Measurements from ENCODE around the gene TUSC1.
"Not testable (repeated sequence)": the region's sequence is repeated elsewhere in the genome, so short reads cannot be mapped to it uniquely, and the experiment has no call there.

TUSC1 gene

DNA sequence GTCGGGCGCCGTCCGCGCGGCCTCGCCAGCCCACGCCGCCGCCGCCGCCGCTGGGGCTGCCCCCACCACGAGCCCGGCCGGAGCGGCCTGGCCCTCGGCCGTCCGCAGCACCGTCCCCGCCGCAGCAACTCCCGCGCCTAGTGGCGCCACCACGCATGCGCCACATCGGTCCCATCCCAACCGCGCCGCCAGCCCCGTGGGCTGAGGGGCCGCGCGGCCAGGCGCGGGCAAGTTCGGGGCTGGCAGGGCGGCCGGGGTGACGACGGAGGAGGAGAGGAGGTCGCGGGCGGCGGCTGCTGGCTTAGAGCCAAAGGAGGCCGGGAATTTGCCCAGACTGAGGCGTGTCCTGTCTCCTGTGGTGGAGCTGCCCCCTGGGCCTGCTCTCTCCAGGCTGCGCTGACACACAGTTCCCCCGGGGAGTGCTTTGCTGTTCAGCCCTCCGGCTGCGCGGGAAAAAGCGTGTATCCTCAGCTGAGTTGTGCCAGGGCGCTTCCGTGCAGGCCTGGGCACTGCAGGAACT lies at the start of gene TUSC1:
TUSC1 (minus strand) TSS at position 298 of the 520 bp plus-strand sequence; CDS start at position 166, 132 bp downstream.
- no peak for DNase-seq (ENCODE audit: low read depth in 2 of 2)

DNA sequence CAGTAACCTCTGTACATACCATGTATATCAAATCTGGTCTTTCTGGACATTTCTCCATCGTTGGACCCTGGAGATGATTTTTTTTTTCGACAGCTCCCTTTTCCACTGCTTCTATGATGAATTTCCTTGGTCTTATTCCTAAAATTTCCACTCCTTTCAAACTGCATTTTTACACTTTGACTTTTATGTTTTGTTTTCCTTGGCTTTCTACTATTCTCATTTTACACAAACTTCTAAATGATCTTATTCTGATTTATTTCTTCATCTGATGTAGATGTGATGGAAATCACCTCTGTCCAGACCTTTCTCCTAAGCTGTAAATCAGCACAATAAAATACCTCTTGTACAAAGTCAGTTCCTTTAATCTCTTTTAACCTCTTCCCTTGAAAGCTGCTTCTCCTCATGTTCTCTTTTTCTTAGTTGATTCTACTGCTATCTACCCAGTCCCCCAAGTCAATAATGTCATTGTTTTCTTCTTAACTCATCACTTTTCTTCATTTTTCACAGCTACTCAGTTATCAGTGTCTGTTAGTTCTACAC lies 48.7 kb upstream of the TUSC1 start:
- no peak for DNase-seq (ENCODE audit: low read depth in 2 of 2)

DNA sequence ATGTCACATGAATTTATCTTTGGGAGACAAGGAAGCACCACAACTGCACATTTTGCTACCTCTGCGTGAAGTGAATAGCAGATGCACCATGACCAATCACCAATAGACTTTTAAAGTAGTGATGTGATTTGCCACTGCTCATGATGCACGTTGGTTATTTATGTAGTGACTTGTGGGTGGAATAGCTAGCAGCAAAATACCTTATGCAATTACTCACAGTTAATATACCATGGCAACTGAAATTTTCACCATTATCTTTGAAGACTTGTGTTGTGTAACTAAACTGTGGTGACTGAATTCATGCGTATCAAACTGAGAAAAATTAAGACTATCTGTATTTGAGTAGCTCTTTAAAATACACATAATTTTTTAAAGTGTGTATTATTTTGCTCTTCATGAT lies 46.2 kb upstream of the TUSC1 start:
- no peak for DNase-seq (ENCODE audit: low read depth in 2 of 2)

DNA sequence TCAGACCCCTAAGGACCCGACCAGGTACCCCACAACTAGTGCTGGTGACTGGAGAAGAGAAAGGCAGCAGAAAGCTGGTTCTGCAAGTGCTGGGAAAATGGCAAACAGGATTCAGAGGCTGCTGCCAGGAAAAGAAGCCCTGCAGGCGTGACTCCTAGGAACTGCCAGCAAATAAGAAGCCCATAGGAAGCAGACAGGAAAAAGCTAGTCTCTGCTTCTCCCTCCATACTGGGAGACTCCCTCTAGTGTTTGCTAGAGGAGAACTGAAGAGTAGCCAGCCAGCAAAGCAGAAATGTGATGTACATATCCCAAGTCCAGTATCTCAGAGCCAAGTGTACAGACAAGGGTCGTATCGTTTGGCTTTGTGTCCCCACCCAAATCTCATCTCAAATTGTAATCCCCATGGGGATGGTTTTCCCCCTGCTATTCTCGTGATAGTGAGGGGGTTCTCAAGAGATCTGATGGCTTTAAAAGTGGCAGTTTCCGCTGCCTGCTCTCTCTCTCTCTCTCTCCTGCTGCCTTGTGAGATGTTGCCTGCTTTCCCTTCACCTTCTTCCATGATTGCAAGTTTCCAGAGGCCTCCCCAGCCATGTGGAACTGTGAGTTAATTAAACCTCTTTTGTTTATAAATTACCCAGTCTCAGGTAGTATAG lies 38.1 kb upstream of the TUSC1 start:
- no peak for DNase-seq (ENCODE audit: low read depth in 2 of 2)

DNA sequence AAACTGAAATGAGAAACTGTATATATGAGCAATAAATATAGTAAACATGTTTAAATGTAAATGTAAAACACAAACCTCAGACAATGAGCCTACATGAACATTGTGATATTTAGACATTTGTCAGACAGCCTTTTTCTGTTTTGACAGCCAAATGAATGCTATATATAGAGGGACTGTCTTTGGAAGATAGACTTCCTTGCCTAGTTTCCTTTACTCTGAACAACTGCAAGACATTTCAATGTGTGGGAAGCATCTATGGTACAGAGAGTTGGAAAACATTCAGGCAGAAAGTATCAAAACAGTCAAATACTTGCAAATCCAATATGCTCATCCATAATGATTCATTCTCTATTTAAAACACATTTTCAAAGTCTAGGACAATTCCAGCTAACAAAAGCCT lies 31.7 kb upstream of the TUSC1 start:
- no peak for DNase-seq (ENCODE audit: low read depth in 2 of 2)

DNA sequence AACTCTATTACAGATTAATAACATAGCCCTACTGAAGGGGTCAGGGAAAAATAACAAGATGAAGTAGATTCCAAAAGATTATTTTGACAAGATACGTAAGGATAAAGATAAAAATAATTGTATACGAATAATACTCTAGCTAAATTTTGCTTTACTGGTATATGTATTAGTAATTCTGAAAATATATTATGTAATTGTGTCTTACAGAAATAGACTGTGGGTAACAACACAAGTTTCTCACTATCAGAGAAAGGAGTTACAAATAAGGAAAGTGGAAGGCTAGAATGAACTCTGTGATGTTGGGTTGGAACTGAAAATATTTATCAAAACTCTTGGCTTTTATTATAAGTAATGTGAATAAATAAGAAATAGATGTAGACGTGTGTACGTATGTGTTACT lies 26.6 kb upstream of the TUSC1 start:
- no peak for DNase-seq (ENCODE audit: low read depth in 2 of 2)

DNA sequence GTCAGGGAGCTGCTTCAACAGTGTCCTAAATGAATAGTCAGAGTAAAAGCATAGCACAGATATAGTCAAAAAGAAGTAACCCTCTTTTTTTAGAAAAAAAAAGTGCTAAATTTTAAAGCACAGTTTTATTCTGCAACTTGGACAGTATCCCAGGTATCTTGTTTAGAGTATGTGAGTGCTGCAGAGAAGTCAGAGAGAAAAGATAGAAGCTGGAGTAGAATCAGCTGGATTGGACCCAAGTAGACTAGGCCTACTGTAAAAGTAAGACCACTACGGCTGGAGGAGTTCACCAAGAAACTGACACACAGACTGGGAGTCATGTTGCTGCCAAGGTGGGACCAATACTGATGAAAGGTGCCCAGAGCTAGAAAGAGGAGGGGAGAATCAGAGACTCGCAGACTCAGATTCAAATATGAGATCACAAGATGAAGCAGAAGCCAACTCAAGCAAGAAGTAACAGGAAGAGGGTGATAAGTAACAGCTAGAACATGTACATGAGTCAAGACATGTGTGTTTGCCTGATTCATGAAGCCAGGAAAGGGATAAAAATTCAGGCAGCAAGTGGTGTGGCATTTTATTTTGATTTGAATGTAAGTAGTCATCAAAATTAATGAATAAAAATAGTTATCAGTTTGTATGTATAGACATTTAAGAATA lies 25.6 kb upstream of the TUSC1 start:
- no peak for DNase-seq (ENCODE audit: low read depth in 2 of 2)

DNA sequence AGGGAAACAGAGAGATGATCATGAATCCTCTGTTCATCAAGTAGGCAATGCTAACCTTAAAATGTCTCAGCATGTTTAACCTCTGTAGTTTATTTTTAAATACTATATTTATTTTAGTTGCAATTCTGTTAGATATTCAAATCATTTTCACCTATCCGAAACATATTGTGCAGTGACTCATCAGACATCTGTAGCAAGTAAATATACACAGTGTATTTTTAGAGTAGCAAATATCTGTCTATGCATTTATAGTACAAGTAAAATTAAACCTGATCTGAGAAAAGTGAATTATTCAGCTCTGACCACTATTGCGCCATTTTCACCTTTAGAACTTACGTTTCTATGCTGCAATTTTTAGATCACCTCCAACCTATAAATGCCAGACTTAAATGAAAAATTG lies 24.3 kb upstream of the TUSC1 start:
- no peak for DNase-seq (ENCODE audit: low read depth in 2 of 2)

DNA sequence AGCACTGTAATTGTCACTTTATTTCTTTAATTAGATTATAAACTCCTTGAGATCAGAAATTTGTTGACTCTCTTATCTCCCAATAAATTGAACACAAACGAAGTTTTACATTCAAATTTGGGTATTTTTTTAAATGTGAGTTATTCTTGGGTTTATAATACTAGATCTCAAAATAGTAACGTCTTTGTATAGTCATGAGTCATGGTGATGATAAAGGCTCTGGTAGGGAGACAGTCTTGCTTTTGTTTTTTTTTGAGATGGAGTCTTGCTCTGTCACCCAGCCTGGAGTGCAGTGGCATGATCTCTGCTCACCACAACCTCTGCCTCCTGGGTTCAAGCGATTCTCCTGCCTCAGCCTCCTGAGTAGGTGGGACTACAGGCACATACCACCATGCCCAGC lies 22.7 kb upstream of the TUSC1 start:
- not testable (repeated sequence) for DNase-seq (ENCODE audit: low read depth in 2 of 2)

DNA sequence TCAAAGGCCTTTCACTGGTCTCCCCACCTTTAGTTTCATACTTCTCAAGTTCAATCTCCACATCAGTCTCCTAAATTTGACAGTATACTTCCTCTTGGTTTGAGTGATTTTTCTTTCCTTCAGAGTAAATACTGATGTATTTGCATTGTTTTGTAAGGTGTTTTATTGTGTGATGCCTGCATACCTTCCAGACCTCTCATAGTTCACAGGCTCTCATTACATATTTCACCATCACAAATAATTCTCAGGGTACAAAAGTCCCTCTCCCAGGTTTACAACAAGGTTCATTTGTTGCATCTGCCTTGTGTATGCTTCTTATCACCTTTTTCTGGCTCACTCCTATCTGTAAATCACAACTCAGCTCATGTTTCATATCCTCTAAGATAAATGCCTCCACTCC lies 22.2 kb upstream of the TUSC1 start:
- DNase-seq (ENCODE audit: low read depth in 2 of 2), result no peak

DNA sequence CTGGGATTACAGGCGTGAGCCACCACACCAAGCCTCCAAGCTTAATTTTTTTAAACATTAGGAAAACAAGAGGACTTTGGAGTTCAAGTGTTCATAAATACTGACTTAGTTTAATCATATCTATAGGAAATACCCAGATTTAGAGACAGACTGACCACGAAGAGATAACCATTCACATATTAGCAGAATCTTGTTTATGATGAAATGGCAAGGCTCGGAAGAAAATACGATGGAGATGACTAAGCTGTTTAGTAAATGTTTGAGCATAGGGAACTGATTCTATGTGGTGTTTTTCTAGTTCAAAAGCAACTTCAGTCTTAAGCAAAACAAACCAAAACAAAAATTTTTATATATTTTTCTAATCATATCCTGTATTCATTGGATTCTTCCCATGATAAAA lies 13.5 kb upstream of the TUSC1 start:
- no peak for DNase-seq (ENCODE audit: low read depth in 2 of 2)

DNA sequence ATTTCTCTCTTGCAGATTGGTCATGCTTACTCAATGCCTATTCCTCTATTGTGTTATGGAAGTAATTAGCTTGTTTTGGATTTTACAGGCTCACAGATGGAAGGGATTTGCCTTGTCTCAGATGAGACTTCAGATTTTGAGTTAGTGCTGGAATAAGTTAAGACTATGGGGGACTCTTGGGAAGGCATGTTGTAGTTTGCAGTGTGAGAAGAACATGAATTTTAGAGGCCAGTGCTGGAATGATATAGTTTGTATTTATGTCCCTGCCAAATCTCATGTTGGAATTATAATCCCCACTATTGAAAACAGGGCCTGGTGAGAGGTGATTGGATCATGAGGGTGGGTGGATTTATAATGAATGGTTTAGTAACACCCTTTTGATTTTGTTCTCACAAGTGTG lies 6.1 kb upstream of the TUSC1 start:
- no peak for DNase-seq (ENCODE audit: low read depth in 2 of 2)

DNA sequence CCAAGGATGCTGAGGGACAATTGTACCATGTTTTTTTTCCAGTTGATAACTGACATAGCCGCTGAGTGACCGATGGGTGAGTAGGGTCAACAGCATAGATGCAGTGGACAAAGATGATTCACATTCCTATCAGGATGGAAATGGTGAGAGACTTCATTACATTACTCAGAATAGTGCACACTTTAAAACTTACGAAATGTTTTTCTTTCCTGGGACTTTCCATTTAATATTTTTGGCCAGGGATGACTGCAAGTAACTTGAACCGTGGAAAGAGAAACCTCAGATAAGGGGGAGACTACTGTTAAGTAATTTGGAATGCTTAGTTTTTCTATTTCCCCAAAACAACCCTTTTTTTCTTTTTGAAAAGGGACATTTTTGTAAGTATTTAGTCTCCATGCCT lies 3.0 kb upstream of the TUSC1 start:
- DNase-seq (ENCODE audit: low read depth in 2 of 2), result no peak

DNA sequence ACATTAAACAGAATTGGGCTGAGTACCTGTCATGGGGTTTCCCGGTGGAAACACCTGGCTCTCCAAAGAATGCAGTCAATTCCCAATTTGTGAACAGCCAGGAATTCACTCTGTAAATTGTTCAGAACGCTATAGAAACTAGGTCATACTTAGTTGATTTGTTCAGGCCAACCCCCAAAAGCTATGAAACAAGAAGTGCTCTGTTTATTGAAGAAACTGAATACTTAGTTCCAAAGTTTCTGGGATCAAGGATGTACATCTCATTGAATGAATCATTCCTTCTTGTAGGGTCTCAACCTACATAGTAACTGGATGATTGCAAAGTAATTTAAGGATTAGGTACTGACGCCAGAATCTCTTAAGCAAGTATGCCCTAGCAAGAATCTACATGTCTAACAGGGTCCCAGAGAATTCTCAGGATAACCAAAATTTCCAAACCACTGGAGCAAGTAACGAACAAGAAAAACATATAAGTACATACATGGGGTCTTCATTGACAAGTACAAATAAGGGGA lies 659 bp upstream of the TUSC1 start:
- DNase-seq (ENCODE audit: low read depth in 2 of 2), result no peak

DNA sequence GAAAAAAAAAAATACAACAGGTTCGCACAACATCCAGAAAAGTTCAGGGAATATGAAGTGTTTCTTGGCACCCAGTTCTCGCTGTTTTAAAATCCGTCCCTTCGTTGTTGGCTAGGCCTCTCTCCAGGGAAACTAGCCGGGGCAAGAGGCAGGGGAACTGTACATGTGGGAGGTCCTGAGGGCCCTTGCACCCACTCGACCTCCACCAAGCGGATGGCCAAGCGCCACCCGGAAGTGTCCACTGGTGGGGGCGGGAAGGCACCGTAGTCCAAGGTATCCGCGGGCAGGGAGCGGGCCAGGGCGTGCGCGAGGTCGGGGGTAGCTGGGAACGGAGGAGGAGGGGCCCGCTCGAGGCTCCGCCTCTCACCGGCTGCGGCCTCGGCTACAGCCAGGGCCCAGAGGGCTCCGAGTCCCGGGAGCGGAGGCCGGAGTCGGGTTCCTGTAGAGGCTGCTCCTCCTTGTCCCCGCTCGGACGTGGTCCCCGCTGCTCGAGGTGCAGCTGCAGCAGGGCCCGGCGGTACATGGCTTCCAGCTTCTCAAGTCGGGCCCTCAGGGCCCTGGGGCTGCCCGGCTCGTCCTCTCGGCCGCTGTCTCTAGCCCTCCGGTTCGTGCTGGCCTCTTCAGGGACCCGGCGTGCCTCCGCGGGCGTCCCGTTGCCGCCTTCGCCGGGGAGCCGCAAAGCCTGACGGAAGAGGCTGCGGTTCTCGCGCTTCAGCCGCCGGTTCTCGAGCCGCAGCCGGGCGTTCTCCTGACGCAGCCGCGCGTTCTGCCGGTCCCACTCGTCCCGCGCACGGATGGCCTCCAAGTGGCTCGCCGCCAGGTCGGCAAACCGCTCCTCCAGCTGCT lies 720 bp downstream of the TUSC1 start:
- DNase-seq (ENCODE audit: low read depth in 2 of 2), result no peak

DNA sequence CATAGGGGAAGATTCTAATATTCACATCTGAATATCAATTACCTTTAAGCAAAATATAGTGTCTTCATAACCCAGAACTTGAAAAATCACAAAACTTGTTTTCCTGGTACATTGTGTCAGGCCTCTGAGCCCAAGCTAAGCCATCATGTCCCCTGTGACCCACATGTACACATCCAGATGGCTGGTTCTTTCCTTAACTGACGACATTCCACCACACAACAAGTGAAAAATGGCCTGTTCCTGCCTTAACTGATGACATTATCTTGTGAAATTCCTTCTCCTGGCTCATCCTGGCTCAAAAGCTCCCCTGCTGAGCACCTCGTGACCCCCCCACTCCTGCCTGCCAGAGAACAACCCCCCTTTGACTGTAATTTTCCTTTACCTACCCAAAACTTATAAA lies 2.4 kb downstream of the TUSC1 start:
- DNase-seq (ENCODE audit: low read depth in 2 of 2), result not testable (repeated sequence)

DNA sequence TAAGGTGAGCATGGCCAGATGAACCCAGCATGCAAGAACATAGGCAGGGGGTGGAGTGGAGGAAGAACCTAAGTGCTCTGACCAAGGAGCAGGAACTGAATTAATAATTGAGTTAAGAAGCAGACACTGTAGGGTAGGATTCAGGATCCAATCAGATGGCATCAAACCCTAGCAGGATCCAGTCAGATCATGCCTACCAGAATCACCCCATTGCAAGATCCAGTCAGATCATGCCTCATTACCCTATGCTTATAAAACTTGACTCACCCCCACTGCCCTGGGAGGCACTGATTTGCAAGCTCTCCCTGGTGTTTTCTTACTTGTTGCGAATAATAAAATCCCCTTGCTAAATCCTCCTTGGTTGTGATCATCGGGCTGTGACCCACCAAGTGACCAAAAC lies 19.7 kb downstream of the TUSC1 start:
- no peak for DNase-seq (ENCODE audit: low read depth in 2 of 2)

DNA sequence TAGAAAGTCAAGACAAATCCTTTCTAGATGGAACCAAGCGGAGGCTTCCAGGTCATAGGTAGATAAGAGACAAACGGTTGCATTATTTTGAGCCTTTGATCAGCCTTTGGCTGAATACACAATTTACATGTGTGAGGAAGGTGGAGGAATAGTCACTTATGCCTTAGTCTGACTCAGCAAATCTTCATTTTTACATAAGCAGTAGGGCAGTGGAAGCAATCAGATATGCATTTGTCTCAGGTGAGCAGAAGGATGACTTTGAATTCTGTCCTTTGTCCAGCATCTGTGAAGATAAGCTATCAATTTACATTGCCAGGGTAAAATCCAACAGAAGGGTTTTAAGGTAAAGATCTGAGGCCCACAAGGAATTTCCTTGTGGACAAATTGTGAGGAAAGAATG lies 23.8 kb downstream of the TUSC1 start:
- no peak for DNase-seq (ENCODE audit: low read depth in 2 of 2)

DNA sequence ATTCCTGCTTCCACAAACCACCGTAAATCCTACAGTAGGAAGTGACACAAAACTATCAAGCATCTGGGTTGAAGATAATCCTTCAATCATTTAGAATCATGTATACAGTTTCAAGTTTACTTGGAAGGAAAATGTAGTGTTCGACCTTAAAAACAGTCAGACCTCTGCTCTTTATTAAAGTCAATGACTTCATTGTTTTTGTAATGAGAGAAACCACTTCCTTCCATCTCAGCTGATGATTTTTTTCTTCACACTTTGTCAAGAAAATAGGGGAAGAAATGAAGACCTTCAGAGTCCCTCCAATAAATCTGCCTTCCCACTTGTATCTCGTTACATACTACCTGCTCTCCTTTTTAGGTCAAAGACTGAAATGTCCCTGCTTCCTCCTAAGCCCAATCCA lies 30.1 kb downstream of the TUSC1 start:
- no peak for DNase-seq (ENCODE audit: low read depth in 2 of 2)

DNA sequence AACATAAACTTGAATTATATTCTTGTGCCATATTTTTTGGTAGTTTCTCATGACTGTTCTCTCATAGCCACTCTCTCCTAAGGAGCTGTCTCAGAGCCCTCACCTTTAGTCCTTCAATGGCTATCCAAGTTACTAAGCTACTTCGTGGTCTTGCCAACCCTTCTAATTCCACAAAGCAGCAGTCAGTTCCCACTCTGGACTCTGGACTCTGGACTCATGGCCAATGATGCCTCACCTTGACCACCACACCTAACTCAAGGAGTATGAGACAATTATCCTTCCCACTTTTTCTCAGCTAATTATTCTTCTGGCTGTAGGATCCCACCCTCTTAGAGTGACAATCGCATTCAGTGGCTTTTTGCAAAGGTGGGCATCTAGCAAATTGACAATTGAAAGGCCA lies 42.2 kb downstream of the TUSC1 start:
- DNase-seq (ENCODE audit: low read depth in 2 of 2), result no peak

DNA sequence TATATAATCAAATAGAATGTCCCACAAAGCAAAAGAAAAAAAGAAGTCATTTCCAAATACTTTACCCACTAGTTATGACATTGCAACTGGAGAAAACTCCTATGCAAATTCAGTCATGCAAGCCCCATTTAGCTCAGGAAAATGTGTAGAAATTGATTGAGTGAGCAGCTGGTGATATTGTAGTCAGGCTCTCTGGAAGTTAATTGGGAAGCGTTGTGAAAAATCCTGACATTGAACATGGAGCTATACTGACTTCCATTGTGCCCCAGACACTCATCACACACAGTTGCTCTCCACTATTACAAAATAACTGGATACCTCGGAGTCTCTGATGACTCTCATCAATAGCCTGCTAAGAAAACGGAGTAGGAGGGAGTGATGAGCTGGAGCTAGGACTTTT lies 49.0 kb downstream of the TUSC1 start:
- DNase-seq (ENCODE audit: low read depth in 2 of 2), result no peak
